HepG2 (cell line): ENCODE results near the gene PSMB11. TPM values are rescaled to one million over a fixed set of nuclear protein-coding genes. Genes with fewer than 3 reads are reported as not detected.

Experiments
- AKAP8 ChIP-seq: sonication (generic); formaldehyde crosslinking; IDR thresholded peaks from 2 replicates; pipeline ENCODE4 v1.5.1; 2020; ENCODE audit warnings: mild to moderate bottlenecking, missing genetic modification reagents
- CCDC6 ChIP-seq: sonication (generic); formaldehyde crosslinking; IDR thresholded peaks from 2 replicates; pipeline ENCODE4 v1.8.1; 2022; ENCODE audit warnings: mild to moderate bottlenecking, missing genetic modification reagents, moderate library complexity
- DZIP1 ChIP-seq: sonication (generic); formaldehyde crosslinking; IDR thresholded peaks from 2 replicates; pipeline ENCODE4 v1.5.0; 2020; ENCODE audit warnings: mild to moderate bottlenecking, missing genetic modification reagents
- FLYWCH1 ChIP-seq: sonication (generic); formaldehyde crosslinking; IDR thresholded peaks from 2 replicates; pipeline ENCODE4 v1.8.1; 2023; ENCODE audit warnings: mild to moderate bottlenecking, missing genetic modification reagents
- FOXA1 ChIP-seq, 2 experiments: fragments of 450-650 bp in 1 of 2; sonication (generic) in 1 of 2; formaldehyde crosslinking in 1 of 2; IDR thresholded peaks; 2 replicates each; pipeline versions ENCODE4 v1.4.0 to v1.6.1; 2016 to 2020; ENCODE audit warnings: missing genetic modification reagents in 1 of 2
- GATAD1 ChIP-seq: IDR thresholded peaks from 2 replicates; pipeline ENCODE4 v1.6.1; 2016; ENCODE audit warnings: missing genetic modification reagents, missing compliant biosample characterization
- HHEX ChIP-seq: IDR thresholded peaks from 2 replicates; pipeline ENCODE4 v1.6.1; 2016; ENCODE audit warnings: control low read depth
- MEIS1 ChIP-seq: sonication (generic); formaldehyde crosslinking; IDR thresholded peaks from 2 replicates; pipeline ENCODE4 v1.9.0; 2021; ENCODE audit warnings: mild to moderate bottlenecking, missing genetic modification reagents, moderate library complexity, borderline replicate concordance
- MTERF4 ChIP-seq: sonication (generic); formaldehyde crosslinking; IDR thresholded peaks from 2 replicates; pipeline ENCODE4 v1.8.0; 2023; ENCODE audit warnings: mild to moderate bottlenecking, missing genetic modification reagents
- RBM22 ChIP-seq: fragments of 200-400 bp; formaldehyde crosslinking; optimal IDR thresholded peaks from 2 replicates; pipeline ENCODE3; 2017; ENCODE audit warnings: mild to moderate bottlenecking, low read length, moderate library complexity
- SCMH1 ChIP-seq: sonication (generic); formaldehyde crosslinking; IDR thresholded peaks from 2 replicates; pipeline ENCODE4 v1.9.0; 2021; ENCODE audit warnings: missing genetic modification reagents, mild to moderate bottlenecking, borderline replicate concordance
- SOX6 ChIP-seq, 2 experiments: fragments of 450-650 bp in 1 of 2; sonication (generic) in 1 of 2; formaldehyde crosslinking in 1 of 2; IDR thresholded peaks; 2 replicates each; pipeline versions ENCODE4 v1.4.0 to v1.6.1; 2017 to 2020; ENCODE audit warnings: antibody characterized with exemption in 1 of 2, mild to moderate bottlenecking in 1 of 2, missing genetic modification reagents in 1 of 2
- SRY ChIP-seq: sonication (generic); formaldehyde crosslinking; IDR thresholded peaks from 2 replicates; pipeline ENCODE4 v1.8.0; 2022; ENCODE audit warnings: mild to moderate bottlenecking, missing genetic modification reagents
- ZBED4 ChIP-seq: sonication (generic); formaldehyde crosslinking; IDR thresholded peaks from 2 replicates; pipeline ENCODE4 v1.4.0; 2020; ENCODE audit warnings: missing genetic modification reagents, borderline replicate concordance
- ZEB1 ChIP-seq: IDR thresholded peaks from 2 replicates; pipeline ENCODE4 v1.6.1; 2012; ENCODE audit warnings: mild to moderate bottlenecking, low read depth, inconsistent platforms; ENCODE audit not compliant: insufficient replicate concordance
- ZNF75D ChIP-seq: sonication (generic); formaldehyde crosslinking; IDR thresholded peaks from 2 replicates; pipeline ENCODE4 v1.8.1; 2023; ENCODE audit warnings: missing genetic modification reagents, mild to moderate bottlenecking, borderline replicate concordance
- ZNF775 ChIP-seq: sonication (generic); formaldehyde crosslinking; IDR thresholded peaks from 2 replicates; pipeline ENCODE4 v1.4.0; 2020; ENCODE audit warnings: missing genetic modification reagents, mild to moderate bottlenecking, moderate library complexity, borderline replicate concordance
- polyA plus RNA-seq, 8 experiments: library from polyadenylated mRNA; depleted of rRNA in 3 of 8; stranded (reverse) in 7 of 8; unstranded in 1 of 8; fragments of >200 nt; fragmentation: Illumina TruSeq in 4 of 8; extraction: Trizol in 4 of 8; gene quantifications; 2 replicates each; pipeline versions ENCODE4 v1.2.1 to v1.2.3, GENCODE V29; 2011 to 2016; ENCODE audit warnings: low read depth in 4 of 8, missing spikeins in 1 of 8, mixed read lengths in 1 of 8; ENCODE audit not compliant: insufficient read depth in 1 of 8
- total RNA-seq, 5 experiments: library from RNA; depleted of rRNA; stranded (reverse); fragments of >200 nt; fragmentation: Illumina TruSeq; extraction: Trizol; gene quantifications; 2 replicates each; pipeline ENCODE4 v1.2.3, GENCODE V29; 2016; ENCODE audit warnings: low read depth in 1 of 5
- TF ChIP-seq, protein P1 (sequence below): sonication (generic); formaldehyde crosslinking; IDR thresholded peaks from 2 replicates; pipeline ENCODE4 v1.5.1; 2020; ENCODE audit warnings: missing genetic modification reagents, mild to moderate bottlenecking, borderline replicate concordance
- TF ChIP-seq, protein P2 (sequence below): IDR thresholded peaks from 2 replicates; pipeline ENCODE4 v1.6.1; 2016; ENCODE audit warnings: mild to moderate bottlenecking, missing biosample characterization, missing genetic modification reagents

PSMB11 gene
- total and polyA plus RNA-seq, 2 of the 13 experiments (the other 11 are each of a cell fraction or from before 2014, with no cell fraction given), result not detected

GRCh38 chr14:23067847-23068788 lies 26.1 kb downstream of the PSMB11 start (continued):
- TF ChIP-seq FOXA1 (IDR thresholded peaks at IDR 0.05) (no peak), FOXA1 (CRISPR knock-in tag; IDR thresholded peaks at IDR 0.05) (no peak), FLYWCH1 (CRISPR knock-in tag) (no peak), SOX6 (IDR thresholded peaks at IDR 0.05) (no peak), SOX6 (CRISPR knock-in tag; IDR thresholded peaks at IDR 0.05) (no peak), GATAD1 (CRISPR knock-in tag) (no peak), RBM22 (peak; percentile 41), ZNF75D (CRISPR knock-in tag) (no peak), AKAP8 (CRISPR knock-in tag) (0 out of 2 replicates have a peak, but pooled peaks have one; percentile 33), CCDC6 (CRISPR knock-in tag) (no peak), HHEX (CRISPR knock-in tag) (0 out of 2 replicates have a peak, but pooled peaks have one; percentile 22), ZNF775 (no peak), ZEB1 (no peak), SRY (CRISPR knock-in tag) (peak; percentile 61; the same call in 1 of the 2 replicates), DZIP1 (CRISPR knock-in tag) (peak; percentile 92; the same call in 1 of the 2 replicates), MEIS1 (peak; percentile 17; the same call in 1 of the 2 replicates), MTERF4 (no peak), SCMH1 (CRISPR knock-in tag) (no peak), ZBED4 (CRISPR knock-in tag) (no peak)
- TF ChIP-seq, protein P1, sequence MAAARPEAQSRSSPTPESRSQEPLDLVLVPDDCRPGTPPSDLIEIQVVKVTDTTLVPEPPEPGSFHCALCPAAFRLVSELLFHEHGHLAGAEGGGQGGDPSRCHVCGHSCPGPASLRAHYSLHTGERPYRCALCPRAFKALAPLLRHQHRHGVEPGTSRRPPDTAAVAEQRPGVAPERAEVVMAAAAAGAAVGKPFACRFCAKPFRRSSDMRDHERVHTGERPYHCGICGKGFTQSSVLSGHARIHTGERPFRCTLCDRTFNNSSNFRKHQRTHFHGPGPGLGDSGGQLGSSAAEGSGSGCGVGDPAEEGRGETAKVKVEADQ (CRISPR knock-in tag), result no peak
- TF ChIP-seq, protein P2, sequence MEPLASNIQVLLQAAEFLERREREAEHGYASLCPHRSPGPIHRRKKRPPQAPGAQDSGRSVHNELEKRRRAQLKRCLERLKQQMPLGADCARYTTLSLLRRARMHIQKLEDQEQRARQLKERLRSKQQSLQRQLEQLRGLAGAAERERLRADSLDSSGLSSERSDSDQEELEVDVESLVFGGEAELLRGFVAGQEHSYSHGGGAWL, result peak; percentile 27; the same call in 1 of the 2 replicates
